Peyer's patch (tissue), 4 donors: ENCODE measurements around the gene RPGRIP1L.

Source experiments
- CTCF ChIP-seq, 6 experiments: fragments of 450-650 bp in 4 of 6; fragments of 200-600 bp in 2 of 6; sonication (generic) in 1 of 6; IDR thresholded peaks; one replicate each; pipeline ENCODE4 v1.5.1; 2017 to 2019; ENCODE audit warnings: antibody characterized with exemption in 6 of 6, mild to moderate bottlenecking in 3 of 6, moderate library complexity in 1 of 6
- POLR2A ChIP-seq, 2 donors: fragments of 450-650 bp; IDR thresholded peaks; one replicate each; pipeline ENCODE4 v1.5.1; 2017; ENCODE audit warnings: antibody characterized with exemption in 2 of 2, mild to moderate bottlenecking in 2 of 2, moderate library complexity in 2 of 2

GRCh38 chr16:53561101-53561888, 142.4 kb downstream of the RPGRIP1L start:
- TF ChIP-seq CTCF (IDR thresholded peaks at IDR 0.05): no peak
- TF ChIP-seq POLR2A (IDR thresholded peaks at IDR 0.05): no peak
